Activated B cell treated with CpG ODN at 0.5 μM for 24 hours (primary cell): ENCODE results near the gene C14orf93. TPM values are rescaled to one million over a fixed set of nuclear protein-coding genes. Genes with fewer than 3 reads are reported as not detected.

Experiments used
- ATAC-seq: fragments of 200-7000 bp; cut with Tn5 transposase; one replicate; pipeline ENCODE4 v1.10.0; 2021; ENCODE audit warnings: low read depth, mild to moderate bottlenecking, moderate library complexity
- CTCF ChIA-PET: fragments of 350-600 bp; sonication (Branson Sonifier 250); formaldehyde crosslinking; loops from one replicate; lab custom pipeline; 2021; ENCODE audit warnings: antibody characterized with exemption; lab: Charles Lee
- POLR2A ChIA-PET: fragments of 350-600 bp; sonication (Branson Sonifier 250); formaldehyde crosslinking; loops from one replicate; lab custom pipeline; 2021; ENCODE audit warnings: antibody characterized with exemption; lab: Charles Lee
- DNase-seq: peaks from one replicate; pipeline ENCODE4 v3.0.0; 2022
- H3K27ac Mint-ChIP-seq: one replicate; pipeline ENCODE4 v1.8.0; 2020; ENCODE audit warnings: mixed read lengths
- H3K27me3 Mint-ChIP-seq: one replicate; pipeline ENCODE4 v1.8.0; 2021; ENCODE audit warnings: mixed read lengths
- H3K36me3 Mint-ChIP-seq: one replicate; pipeline ENCODE4 v1.8.0; 2021; ENCODE audit warnings: low read depth, mixed read lengths
- H3K4me1 Mint-ChIP-seq: one replicate; pipeline ENCODE4 v1.8.0; 2021; ENCODE audit warnings: mixed read lengths
- H3K4me3 Mint-ChIP-seq: one replicate; pipeline ENCODE4 v1.8.0; 2020; ENCODE audit warnings: mild to moderate bottlenecking, mixed read lengths
- H3K9me3 Mint-ChIP-seq: one replicate; pipeline ENCODE4 v1.8.0; 2020; ENCODE audit warnings: mixed read lengths
- intact Hi-C: fragments of 100-400 bp; cut with micrococcal nuclease; formaldehyde crosslinking; loops from one replicate; pipeline ENCODE4 v1.15.1; 2024
- total RNA-seq: library from RNA; stranded (reverse); gene quantifications from 2 replicates; pipeline ENCODE4 v1.2.3, GENCODE V29; 2022
- TF ChIP-seq, protein P1 (sequence below): fragments of 200-600 bp; IDR thresholded peaks from one replicate; pipeline ENCODE4 v1.8.0; 2022; ENCODE audit warnings: antibody characterized with exemption, mild to moderate bottlenecking

Gene C14orf93
- total RNA-seq, 1 donor from 2014 or later: 13.5 TPM

GRCh38 chr14:22980672-22981089 lies 29.3 kb downstream of the C14orf93 start:
- no peaks in the 10 kb centered on the region for H3K36me3 Mint-ChIP-seq
- DNase-seq: no peak
- ChIA-PET POLR2A (interaction anchor here (0.6 to 2.8 kb wide), 3 partner anchors 26 to 197 kb away, joined by 4 to 15 read pairs (median 8); no protein-coding TSS in a partner anchor), CTCF (interaction anchor here (3.2 to 9.7 kb wide), 3 partner anchors 14 to 79 kb away, joined by 20 to 284 read pairs (median 22); partner anchors contain the start of genes CDH24 and PRMT5)
- no peaks in the 10 kb centered on the region for H3K9me3 Mint-ChIP-seq
- peak; percentile 6 for ATAC-seq
- H3K27me3 Mint-ChIP-seq: peaks cover 10% of the 10 kb centered on the region
- intact Hi-C loops: no loop called here
- no peak overlapping the region for H3K27ac Mint-ChIP-seq
- TF ChIP-seq, protein P1, sequence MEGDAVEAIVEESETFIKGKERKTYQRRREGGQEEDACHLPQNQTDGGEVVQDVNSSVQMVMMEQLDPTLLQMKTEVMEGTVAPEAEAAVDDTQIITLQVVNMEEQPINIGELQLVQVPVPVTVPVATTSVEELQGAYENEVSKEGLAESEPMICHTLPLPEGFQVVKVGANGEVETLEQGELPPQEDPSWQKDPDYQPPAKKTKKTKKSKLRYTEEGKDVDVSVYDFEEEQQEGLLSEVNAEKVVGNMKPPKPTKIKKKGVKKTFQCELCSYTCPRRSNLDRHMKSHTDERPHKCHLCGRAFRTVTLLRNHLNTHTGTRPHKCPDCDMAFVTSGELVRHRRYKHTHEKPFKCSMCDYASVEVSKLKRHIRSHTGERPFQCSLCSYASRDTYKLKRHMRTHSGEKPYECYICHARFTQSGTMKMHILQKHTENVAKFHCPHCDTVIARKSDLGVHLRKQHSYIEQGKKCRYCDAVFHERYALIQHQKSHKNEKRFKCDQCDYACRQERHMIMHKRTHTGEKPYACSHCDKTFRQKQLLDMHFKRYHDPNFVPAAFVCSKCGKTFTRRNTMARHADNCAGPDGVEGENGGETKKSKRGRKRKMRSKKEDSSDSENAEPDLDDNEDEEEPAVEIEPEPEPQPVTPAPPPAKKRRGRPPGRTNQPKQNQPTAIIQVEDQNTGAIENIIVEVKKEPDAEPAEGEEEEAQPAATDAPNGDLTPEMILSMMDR: no peak
- H3K4me1 Mint-ChIP-seq: peaks cover 12% of the 10 kb centered on the region
- peak overlapping the region; percentile 63 for H3K4me3 Mint-ChIP-seq

- DNase-seq (no peak), ATAC-seq (no peak)
- intact Hi-C loops: no loop called here
- CTCF ChIA-PET: interaction anchor here (0.6 kb wide), 1 partner anchor 49 kb away, joined by 3 read pairs; no protein-coding TSS in a partner anchor
- Mint-ChIP-seq H3K27ac (no peak overlapping the region), H3K27me3 (peaks cover 10% of the 10 kb centered on the region), H3K36me3 (no peaks in the 10 kb centered on the region), H3K4me1 (peaks cover 12% of the 10 kb centered on the region), H3K9me3 (no peaks in the 10 kb centered on the region), H3K4me3 (peak overlapping the region; percentile 63)
- TF ChIP-seq, protein P1: no peak
- POLR2A ChIA-PET: no interaction called here
These were observed 30.1 kb downstream of the C14orf93 start for GRCh38 chr14:22979748-22980392.

- ATAC-seq (no peak), DNase-seq (no peak)
- CTCF ChIA-PET: interaction anchor here (1.1 kb wide), 1 partner anchor 79 kb away, joined by 5 read pairs; the partner anchor contains the start of gene CDH24
- Mint-ChIP-seq H3K9me3 (no peaks in the 10 kb centered on the region), H3K4me3 (no peak overlapping the region), H3K36me3 (no peaks in the 10 kb centered on the region), H3K27me3 (peaks cover 10% of the 10 kb centered on the region), H3K27ac (no peak overlapping the region), H3K4me1 (peaks cover 12% of the 10 kb centered on the region)
- POLR2A ChIA-PET: no interaction called here
- intact Hi-C loops: no loop called here
- TF ChIP-seq, protein P1: no peak
These were observed 30.8 kb downstream of the C14orf93 start for GRCh38 chr14:22978981-22979671.

DNA sequence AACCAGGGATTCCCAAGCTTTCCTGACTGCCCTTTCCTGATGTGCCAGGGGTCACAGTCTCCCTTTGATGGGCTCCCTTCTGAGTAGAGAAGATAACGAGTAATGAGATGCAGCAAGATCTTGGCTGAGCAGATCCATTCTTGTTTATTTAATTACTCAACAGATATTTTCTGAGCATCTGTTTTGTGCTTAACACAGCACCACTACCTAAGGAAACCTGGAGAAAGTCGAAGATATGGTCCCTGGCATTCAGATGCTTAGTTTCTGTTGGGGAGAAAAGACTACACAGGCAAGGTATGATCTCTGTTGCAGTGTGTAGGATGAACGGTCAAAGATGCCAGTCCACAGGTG lies 31.5 kb downstream of the C14orf93 start:
- no peaks in the 10 kb centered on the region for H3K36me3 Mint-ChIP-seq
- POLR2A ChIA-PET: no interaction called here
- ATAC-seq (no peak), DNase-seq (no peak)
- no peaks in the 10 kb centered on the region for H3K9me3 Mint-ChIP-seq
- no peak overlapping the region for H3K4me3 Mint-ChIP-seq
- H3K27me3 Mint-ChIP-seq: peaks cover 14% of the 10 kb centered on the region
- TF ChIP-seq, protein P1: no peak
- intact Hi-C loops: no loop called here
- H3K27ac Mint-ChIP-seq: no peak overlapping the region
- H3K4me1 Mint-ChIP-seq: peaks cover 12% of the 10 kb centered on the region
- CTCF ChIA-PET: interaction anchor here (1.1 to 8.0 kb wide), 2 partner anchors 7 to 79 kb away, joined by 5 to 152 read pairs; partner anchors contain the start of genes AJUBA and CDH24
